HepG2 (cell line): ENCODE results near the gene FAM181A. TPM values are rescaled to one million over a fixed set of nuclear protein-coding genes. Genes with fewer than 3 reads are reported as not detected.

ENCODE experiments used
- AKAP8 ChIP-seq: sonication (generic); formaldehyde crosslinking; IDR thresholded peaks from 2 replicates; pipeline ENCODE4 v1.5.1; 2020; ENCODE audit warnings: mild to moderate bottlenecking, missing genetic modification reagents
- KDM5B ChIP-seq: sonication (generic); formaldehyde crosslinking; IDR thresholded peaks from 2 replicates; pipeline ENCODE4 v1.4.0; 2020; ENCODE audit warnings: missing genetic modification reagents, mild to moderate bottlenecking, borderline replicate concordance
- KMT2B ChIP-seq: IDR thresholded peaks from 2 replicates; pipeline ENCODE4 v1.6.1; 2016; ENCODE audit warnings: missing genetic modification reagents, missing compliant biosample characterization
- MTF2 ChIP-seq: sonication (generic); formaldehyde crosslinking; IDR thresholded peaks from 2 replicates; pipeline ENCODE4 v1.5.0; 2020; ENCODE audit warnings: missing genetic modification reagents, borderline replicate concordance
- NR2F6 ChIP-seq, 2 experiments: IDR thresholded peaks; 2 replicates each; pipeline ENCODE4 v1.6.1; 2016; ENCODE audit warnings: antibody characterized with exemption in 1 of 2, mild to moderate bottlenecking in 1 of 2
- RBM22 ChIP-seq: fragments of 200-400 bp; formaldehyde crosslinking; optimal IDR thresholded peaks from 2 replicates; pipeline ENCODE3; 2017; ENCODE audit warnings: mild to moderate bottlenecking, low read length, moderate library complexity
- SP1 ChIP-seq, 2 experiments: fragments of 450-650 bp in 1 of 2; sonication (generic) in 1 of 2; formaldehyde crosslinking in 1 of 2; IDR thresholded peaks; 2 replicates each; pipeline versions ENCODE4 v1.4.0 to v1.6.1; 2016 to 2020; ENCODE audit warnings: missing genetic modification reagents in 1 of 2
- TBX2 ChIP-seq: sonication (generic); formaldehyde crosslinking; IDR thresholded peaks from 2 replicates; pipeline ENCODE4 v1.5.0; 2020; ENCODE audit warnings: missing genetic modification reagents, mild to moderate bottlenecking, borderline replicate concordance
- TBX3 ChIP-seq: fragments of 450-650 bp; IDR thresholded peaks from 2 replicates; pipeline ENCODE4 v1.6.1; 2017; ENCODE audit warnings: antibody characterized with exemption, mild to moderate bottlenecking, inconsistent platforms, borderline replicate concordance
- TMF1 ChIP-seq: sonication (generic); formaldehyde crosslinking; IDR thresholded peaks from 2 replicates; pipeline ENCODE4 v1.8.1; 2022; ENCODE audit warnings: low read depth, missing genetic modification reagents
- ZNF124 ChIP-seq: sonication (generic); formaldehyde crosslinking; IDR thresholded peaks from 2 replicates; pipeline ENCODE4 v1.4.0; 2020; ENCODE audit warnings: missing genetic modification reagents
- polyA plus RNA-seq, 8 experiments: library from polyadenylated mRNA; depleted of rRNA in 3 of 8; stranded (reverse) in 7 of 8; unstranded in 1 of 8; fragments of >200 nt; fragmentation: Illumina TruSeq in 4 of 8; extraction: Trizol in 4 of 8; gene quantifications; 2 replicates each; pipeline versions ENCODE4 v1.2.1 to v1.2.3, GENCODE V29; 2011 to 2016; ENCODE audit warnings: low read depth in 4 of 8, missing spikeins in 1 of 8, mixed read lengths in 1 of 8; ENCODE audit not compliant: insufficient read depth in 1 of 8
- total RNA-seq, 5 experiments: library from RNA; depleted of rRNA; stranded (reverse); fragments of >200 nt; fragmentation: Illumina TruSeq; extraction: Trizol; gene quantifications; 2 replicates each; pipeline ENCODE4 v1.2.3, GENCODE V29; 2016; ENCODE audit warnings: low read depth in 1 of 5
- TF ChIP-seq, protein P1 (sequence below): sonication (generic); formaldehyde crosslinking; IDR thresholded peaks from 2 replicates; pipeline ENCODE4 v1.8.0; 2022; ENCODE audit warnings: missing genetic modification reagents, mild to moderate bottlenecking, moderate library complexity, borderline replicate concordance
- TF ChIP-seq, protein P2 (sequence below): conservative IDR thresholded peaks from 2 replicates; pipeline ENCODE4 v1.6.1; 2018; ENCODE audit warnings: missing genetic modification reagents
- TF ChIP-seq, protein P3 (sequence below), 2 experiments: sonication (generic) in 1 of 2; formaldehyde crosslinking in 1 of 2; IDR thresholded peaks; 2 replicates each; pipeline versions ENCODE4 v1.4.0 to v1.6.1; 2016 to 2020; ENCODE audit warnings: borderline replicate concordance in 1 of 2, low read depth in 1 of 2, mild to moderate bottlenecking in 1 of 2, missing genetic modification reagents in 1 of 2
- TF ChIP-seq, protein P4 (sequence below): IDR thresholded peaks from 2 replicates; pipeline ENCODE4 v1.6.1; 2016; ENCODE audit warnings: control low read depth
- TF ChIP-seq, protein P5 (sequence below): sonication (generic); formaldehyde crosslinking; IDR thresholded peaks from 2 replicates; pipeline ENCODE4 v1.4.0; 2020; ENCODE audit warnings: low read depth, missing genetic modification reagents

The FAM181A gene
- total and polyA plus RNA-seq, 2 of the 13 experiments (the other 11 are each of a cell fraction or from before 2014, with no cell fraction given) = 1.1 to 1.5 TPM

DNA sequence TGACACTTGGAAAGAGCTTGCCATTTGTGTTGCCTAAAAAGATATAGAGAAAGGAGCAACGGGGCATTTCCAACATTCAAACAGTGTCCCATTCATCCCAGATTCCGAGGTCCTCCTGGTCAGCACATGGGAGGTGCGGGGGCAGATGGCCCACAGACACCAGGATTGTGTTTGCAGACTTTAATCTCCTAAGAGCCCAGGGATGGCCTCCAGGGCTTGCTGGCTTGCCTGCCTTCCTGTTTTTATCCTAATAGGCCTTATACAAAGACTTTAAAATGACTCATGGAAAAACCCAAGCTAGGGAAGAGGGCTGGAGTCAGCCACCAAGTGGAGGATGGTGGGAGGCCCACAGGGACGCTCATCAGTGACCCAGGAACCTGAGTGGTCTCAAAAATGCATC lies 21.5 kb upstream of the FAM181A start (continued):
- TF ChIP-seq NR2F6 (IDR thresholded peaks at IDR 0.05) = peak; percentile 52
- TF ChIP-seq NR2F6 (CRISPR knock-in tag; IDR thresholded peaks at IDR 0.05) = peak; percentile 59
- TF ChIP-seq ZNF124 (CRISPR knock-in tag) = 0 out of 2 replicates have a peak, but pooled peaks have one; percentile 29
- no peak for TF ChIP-seq TBX3
- TF ChIP-seq, protein P1, sequence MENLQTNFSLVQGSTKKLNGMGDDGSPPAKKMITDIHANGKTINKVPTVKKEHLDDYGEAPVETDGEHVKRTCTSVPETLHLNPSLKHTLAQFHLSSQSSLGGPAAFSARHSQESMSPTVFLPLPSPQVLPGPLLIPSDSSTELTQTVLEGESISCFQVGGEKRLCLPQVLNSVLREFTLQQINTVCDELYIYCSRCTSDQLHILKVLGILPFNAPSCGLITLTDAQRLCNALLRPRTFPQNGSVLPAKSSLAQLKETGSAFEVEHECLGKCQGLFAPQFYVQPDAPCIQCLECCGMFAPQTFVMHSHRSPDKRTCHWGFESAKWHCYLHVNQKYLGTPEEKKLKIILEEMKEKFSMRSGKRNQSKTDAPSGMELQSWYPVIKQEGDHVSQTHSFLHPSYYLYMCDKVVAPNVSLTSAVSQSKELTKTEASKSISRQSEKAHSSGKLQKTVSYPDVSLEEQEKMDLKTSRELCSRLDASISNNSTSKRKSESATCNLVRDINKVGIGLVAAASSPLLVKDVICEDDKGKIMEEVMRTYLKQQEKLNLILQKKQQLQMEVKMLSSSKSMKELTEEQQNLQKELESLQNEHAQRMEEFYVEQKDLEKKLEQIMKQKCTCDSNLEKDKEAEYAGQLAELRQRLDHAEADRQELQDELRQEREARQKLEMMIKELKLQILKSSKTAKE (CRISPR knock-in tag) = 0 out of 2 replicates have a peak, but pooled peaks have one; percentile 12
- TF ChIP-seq, protein P2, sequence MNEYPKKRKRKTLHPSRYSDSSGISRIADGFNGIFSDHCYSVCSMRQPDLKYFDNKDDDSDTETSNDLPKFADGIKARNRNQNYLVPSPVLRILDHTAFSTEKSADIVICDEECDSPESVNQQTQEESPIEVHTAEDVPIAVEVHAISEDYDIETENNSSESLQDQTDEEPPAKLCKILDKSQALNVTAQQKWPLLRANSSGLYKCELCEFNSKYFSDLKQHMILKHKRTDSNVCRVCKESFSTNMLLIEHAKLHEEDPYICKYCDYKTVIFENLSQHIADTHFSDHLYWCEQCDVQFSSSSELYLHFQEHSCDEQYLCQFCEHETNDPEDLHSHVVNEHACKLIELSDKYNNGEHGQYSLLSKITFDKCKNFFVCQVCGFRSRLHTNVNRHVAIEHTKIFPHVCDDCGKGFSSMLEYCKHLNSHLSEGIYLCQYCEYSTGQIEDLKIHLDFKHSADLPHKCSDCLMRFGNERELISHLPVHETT (CRISPR knock-in tag) = no peak
- TF ChIP-seq RBM22 = no peak
- TF ChIP-seq SP1 (IDR thresholded peaks at IDR 0.05) = no peak
- TF ChIP-seq SP1 (CRISPR knock-in tag; IDR thresholded peaks at IDR 0.05) = no peak
- TF ChIP-seq MTF2 (CRISPR knock-in tag) = no peak
- TF ChIP-seq, protein P3, sequence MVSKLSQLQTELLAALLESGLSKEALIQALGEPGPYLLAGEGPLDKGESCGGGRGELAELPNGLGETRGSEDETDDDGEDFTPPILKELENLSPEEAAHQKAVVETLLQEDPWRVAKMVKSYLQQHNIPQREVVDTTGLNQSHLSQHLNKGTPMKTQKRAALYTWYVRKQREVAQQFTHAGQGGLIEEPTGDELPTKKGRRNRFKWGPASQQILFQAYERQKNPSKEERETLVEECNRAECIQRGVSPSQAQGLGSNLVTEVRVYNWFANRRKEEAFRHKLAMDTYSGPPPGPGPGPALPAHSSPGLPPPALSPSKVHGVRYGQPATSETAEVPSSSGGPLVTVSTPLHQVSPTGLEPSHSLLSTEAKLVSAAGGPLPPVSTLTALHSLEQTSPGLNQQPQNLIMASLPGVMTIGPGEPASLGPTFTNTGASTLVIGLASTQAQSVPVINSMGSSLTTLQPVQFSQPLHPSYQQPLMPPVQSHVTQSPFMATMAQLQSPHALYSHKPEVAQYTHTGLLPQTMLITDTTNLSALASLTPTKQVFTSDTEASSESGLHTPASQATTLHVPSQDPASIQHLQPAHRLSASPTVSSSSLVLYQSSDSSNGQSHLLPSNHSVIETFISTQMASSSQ (IDR thresholded peaks at IDR 0.05; ENCODE audit: low read depth) = no peak
- TF ChIP-seq, protein P3 (CRISPR knock-in tag; IDR thresholded peaks at IDR 0.05; ENCODE audit: borderline replicate concordance) = peak; percentile 39; the same call in 1 of the 2 replicates
- no peak for TF ChIP-seq AKAP8 (CRISPR knock-in tag)
- TF ChIP-seq KDM5B (CRISPR knock-in tag) = peak; percentile 45; the same call in 1 of the 2 replicates
- TF ChIP-seq, protein P4, sequence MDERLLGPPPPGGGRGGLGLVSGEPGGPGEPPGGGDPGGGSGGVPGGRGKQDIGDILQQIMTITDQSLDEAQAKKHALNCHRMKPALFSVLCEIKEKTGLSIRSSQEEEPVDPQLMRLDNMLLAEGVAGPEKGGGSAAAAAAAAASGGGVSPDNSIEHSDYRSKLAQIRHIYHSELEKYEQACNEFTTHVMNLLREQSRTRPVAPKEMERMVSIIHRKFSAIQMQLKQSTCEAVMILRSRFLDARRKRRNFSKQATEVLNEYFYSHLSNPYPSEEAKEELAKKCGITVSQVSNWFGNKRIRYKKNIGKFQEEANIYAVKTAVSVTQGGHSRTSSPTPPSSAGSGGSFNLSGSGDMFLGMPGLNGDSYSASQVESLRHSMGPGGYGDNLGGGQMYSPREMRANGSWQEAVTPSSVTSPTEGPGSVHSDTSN (CRISPR knock-in tag) = no peak
- no peak for TF ChIP-seq TMF1 (CRISPR knock-in tag)
- TF ChIP-seq, protein P5, sequence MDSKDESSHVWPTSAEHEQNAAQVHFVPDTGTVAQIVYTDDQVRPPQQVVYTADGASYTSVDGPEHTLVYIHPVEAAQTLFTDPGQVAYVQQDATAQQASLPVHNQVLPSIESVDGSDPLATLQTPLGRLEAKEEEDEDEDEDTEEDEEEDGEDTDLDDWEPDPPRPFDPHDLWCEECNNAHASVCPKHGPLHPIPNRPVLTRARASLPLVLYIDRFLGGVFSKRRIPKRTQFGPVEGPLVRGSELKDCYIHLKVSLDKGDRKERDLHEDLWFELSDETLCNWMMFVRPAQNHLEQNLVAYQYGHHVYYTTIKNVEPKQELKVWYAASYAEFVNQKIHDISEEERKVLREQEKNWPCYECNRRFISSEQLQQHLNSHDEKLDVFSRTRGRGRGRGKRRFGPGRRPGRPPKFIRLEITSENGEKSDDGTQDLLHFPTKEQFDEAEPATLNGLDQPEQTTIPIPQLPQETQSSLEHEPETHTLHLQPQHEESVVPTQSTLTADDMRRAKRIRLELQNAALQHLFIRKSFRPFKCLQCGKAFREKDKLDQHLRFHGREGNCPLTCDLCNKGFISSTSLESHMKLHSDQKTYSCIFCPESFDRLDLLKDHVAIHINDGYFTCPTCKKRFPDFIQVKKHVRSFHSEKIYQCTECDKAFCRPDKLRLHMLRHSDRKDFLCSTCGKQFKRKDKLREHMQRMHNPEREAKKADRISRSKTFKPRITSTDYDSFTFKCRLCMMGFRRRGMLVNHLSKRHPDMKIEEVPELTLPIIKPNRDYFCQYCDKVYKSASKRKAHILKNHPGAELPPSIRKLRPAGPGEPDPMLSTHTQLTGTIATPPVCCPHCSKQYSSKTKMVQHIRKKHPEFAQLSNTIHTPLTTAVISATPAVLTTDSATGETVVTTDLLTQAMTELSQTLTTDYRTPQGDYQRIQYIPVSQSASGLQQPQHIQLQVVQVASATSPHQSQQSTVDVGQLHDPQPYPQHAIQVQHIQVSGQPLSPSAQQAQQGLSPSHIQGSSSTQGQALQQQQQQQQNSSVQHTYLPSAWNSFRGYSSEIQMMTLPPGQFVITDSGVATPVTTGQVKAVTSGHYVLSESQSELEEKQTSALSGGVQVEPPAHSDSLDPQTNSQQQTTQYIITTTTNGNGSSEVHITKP = no peak
- TF ChIP-seq TBX2 = peak; percentile 59
- TF ChIP-seq KMT2B (CRISPR knock-in tag) = no peak
